GM12878 (cell line): Measurements from ENCODE around the gene GPR52.

Experiments
- CREM ChIP-seq: IDR thresholded peaks from 2 replicates; pipeline ENCODE4 v1.6.1; 2014; ENCODE audit warnings: antibody characterized with exemption, low read depth
- DPF2 ChIP-seq: fragments of 450-650 bp; IDR thresholded peaks from 2 replicates; pipeline ENCODE4 v1.6.1; 2017; ENCODE audit warnings: mild to moderate bottlenecking
- RELA ChIP-seq: fragments of 450-650 bp; IDR thresholded peaks from 2 replicates; pipeline ENCODE4 v1.8.0; 2014; ENCODE audit warnings: borderline replicate concordance; ENCODE audit not compliant: partially characterized antibody
- TF ChIP-seq, protein P1 (sequence below), 3 experiments: IDR thresholded peaks in 2 of 3; conservative IDR thresholded peaks in 1 of 3; 2 replicates each; pipeline ENCODE4 v1.5.1; 2011; ENCODE audit warnings: low read depth in 3 of 3, low read length in 3 of 3, mild to moderate bottlenecking in 3 of 3, control low read depth in 2 of 3, moderate library complexity in 2 of 3, inconsistent platforms in 1 of 3, mixed read lengths in 1 of 3; ENCODE audit not compliant: control insufficient read depth in 2 of 3, insufficient read depth in 1 of 3; ENCODE audit errors: extremely low read depth in 1 of 3

DNA sequence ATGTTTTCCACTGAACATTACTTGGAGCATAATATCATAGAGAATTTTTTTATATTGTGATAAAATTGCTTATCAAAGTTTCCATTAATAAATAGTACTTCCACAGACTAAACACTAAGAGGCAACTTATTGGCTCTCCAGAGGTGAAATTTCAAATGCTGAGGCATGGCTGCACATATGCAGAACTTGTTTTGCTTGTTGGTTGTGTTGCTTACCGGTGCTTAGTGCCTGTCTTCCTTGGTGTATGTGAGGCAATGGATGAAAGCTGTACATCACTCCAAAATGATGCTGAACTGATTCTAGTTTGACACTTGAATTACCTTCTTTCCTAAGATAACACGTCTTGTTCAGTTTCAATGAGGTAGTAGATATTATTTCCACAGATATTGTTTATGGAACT, 29.8 kb upstream of the GPR52 start:
- TF ChIP-seq RELA (no peak), CREM (no peak), DPF2 (no peak)
- TF ChIP-seq, protein P1, sequence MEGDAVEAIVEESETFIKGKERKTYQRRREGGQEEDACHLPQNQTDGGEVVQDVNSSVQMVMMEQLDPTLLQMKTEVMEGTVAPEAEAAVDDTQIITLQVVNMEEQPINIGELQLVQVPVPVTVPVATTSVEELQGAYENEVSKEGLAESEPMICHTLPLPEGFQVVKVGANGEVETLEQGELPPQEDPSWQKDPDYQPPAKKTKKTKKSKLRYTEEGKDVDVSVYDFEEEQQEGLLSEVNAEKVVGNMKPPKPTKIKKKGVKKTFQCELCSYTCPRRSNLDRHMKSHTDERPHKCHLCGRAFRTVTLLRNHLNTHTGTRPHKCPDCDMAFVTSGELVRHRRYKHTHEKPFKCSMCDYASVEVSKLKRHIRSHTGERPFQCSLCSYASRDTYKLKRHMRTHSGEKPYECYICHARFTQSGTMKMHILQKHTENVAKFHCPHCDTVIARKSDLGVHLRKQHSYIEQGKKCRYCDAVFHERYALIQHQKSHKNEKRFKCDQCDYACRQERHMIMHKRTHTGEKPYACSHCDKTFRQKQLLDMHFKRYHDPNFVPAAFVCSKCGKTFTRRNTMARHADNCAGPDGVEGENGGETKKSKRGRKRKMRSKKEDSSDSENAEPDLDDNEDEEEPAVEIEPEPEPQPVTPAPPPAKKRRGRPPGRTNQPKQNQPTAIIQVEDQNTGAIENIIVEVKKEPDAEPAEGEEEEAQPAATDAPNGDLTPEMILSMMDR (IDR thresholded peaks at IDR 0.05 in 2 of 3, conservative IDR thresholded peaks at IDR 0.05 in 1 of 3; ENCODE audit: control insufficient read depth in 2 of 3, extremely low read depth in 1 of 3, insufficient read depth in 1 of 3, low read depth in 3 of 3, low read length in 3 of 3), result no peak
